ENCODE data around the gene CCDC116. TPM values are rescaled to one million over a fixed set of nuclear protein-coding genes. Genes with fewer than 3 reads are reported as not detected.

Gene CCDC116
- polyA plus RNA-seq, 4 donors, result 0.26 to 0.46 (median 0.38) TPM

- DNase-seq (ENCODE audit: low read depth in 4 of 4, low spot score in 3 of 4), result no peak
These were observed 14.3 kb downstream of the CCDC116 start for GRCh38 chr22:21646608-21647590.

- no peak for DNase-seq (ENCODE audit: low read depth in 4 of 4, low spot score in 3 of 4)
These were observed 17.7 kb downstream of the CCDC116 start for GRCh38 chr22:21650280-21650679.

GRCh38 chr22:21650823-21651520 is 18.4 kb downstream of the CCDC116 start:
- no peak for DNase-seq (ENCODE audit: low read depth in 4 of 4, low spot score in 3 of 4)

DNA sequence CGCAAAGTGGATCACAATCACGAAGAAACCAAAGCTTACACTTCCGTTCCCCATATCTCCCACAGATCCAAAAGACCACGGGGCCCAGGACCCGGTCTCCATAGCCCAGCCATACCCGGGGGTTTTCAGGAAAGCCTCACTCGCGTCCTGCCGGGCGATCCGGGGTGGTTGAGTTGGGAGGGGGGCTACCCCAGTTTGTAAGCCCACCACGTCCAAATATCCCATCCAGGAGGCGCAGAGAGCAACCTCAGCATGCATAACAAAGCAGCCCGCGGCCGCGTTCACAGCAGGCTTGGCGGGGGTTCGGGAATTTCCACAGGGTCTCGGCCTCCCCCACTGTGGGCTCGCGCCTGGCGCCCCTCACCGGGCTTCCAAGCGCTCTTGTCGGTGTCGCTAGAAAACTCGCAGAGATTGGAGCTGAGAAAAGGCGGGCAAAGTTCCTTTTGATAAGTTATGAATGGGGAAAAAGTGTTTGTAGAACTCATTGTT is 19.0 kb downstream of the CCDC116 start:
- no peak for DNase-seq (ENCODE audit: low read depth in 4 of 4, low spot score in 3 of 4)

DNA sequence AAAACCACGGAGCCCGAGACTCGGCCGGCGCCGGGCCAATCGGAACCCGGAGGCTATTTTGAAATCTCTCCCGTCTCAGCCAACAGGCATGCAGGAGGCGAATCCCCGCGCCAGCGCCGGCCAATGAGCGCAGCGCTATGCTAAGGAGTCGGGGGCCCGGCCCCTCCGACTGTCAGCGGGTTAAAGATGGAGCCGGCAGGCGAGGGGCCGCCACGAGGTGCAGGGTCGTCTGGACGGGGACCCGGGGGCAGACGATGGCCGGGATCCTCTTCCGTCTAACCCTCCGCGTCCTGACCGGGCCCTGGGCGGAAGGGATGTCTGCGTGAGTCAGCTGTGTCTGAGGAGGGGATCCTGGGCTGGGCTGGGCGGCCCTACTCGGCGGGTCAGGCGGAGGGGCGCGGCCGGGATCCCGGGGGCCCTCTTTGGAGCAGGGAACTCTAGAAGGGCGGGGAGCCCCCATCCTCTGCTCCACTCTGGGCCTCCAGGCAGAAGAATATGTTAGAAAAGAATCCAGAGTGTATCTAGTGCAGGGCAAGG is 19.5 kb downstream of the CCDC116 start:
- DNase-seq (ENCODE audit: low read depth in 4 of 4, low spot score in 3 of 4), result peak in 1 of 4 donors; percentile 76

- no peak for DNase-seq (ENCODE audit: low read depth in 4 of 4, low spot score in 3 of 4)
These were observed 20.3 kb downstream of the CCDC116 start for GRCh38 chr22:21652547-21653545.

DNA sequence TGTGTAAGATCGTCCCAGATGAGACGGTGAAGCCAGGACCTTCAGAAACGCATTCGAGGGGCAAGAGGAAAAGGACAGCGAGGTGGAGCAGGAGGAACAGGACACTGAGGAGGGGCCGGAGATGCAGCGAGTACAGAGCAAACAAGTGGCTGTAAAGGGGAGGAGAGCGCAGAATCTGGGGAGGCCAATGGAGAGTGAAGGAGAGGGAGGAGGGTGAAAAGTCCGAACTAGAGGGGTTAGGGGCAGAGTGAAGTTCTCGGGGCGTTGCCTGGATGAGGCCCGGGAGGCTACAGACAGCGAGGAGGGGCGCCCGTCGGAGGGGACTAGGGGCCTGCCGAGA is 24.4 kb downstream of the CCDC116 start:
- no peak for DNase-seq (ENCODE audit: low read depth in 4 of 4, low spot score in 3 of 4)

GRCh38 chr22:21657360-21658032 is 24.9 kb downstream of the CCDC116 start:
- no peak for DNase-seq (ENCODE audit: low read depth in 4 of 4, low spot score in 3 of 4)

GRCh38 chr22:21659864-21660525 is 27.4 kb downstream of the CCDC116 start:
- no peak for DNase-seq (ENCODE audit: low read depth in 4 of 4, low spot score in 3 of 4)

DNA sequence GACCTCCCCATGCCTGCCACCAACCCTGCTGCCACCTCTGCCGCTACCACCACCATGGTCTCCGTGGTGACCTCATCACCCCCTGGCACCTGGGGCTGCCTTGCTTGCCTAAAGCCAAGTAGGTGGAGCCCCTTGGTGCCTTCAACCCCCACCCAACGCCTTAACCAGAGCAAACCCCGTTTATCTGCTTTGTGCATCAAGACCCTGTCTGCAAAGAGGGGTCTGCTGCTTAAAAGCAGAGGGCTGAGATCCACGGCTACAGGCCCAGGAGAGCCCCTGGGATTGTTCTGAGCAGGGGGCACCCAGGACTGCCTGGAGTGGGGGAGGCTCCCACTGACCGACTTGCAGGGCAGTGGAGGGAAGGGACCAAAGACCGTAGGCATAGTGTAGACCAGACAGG is 28.3 kb downstream of the CCDC116 start:
- no peak for DNase-seq (ENCODE audit: low read depth in 4 of 4, low spot score in 3 of 4)

- DNase-seq (ENCODE audit: low read depth in 4 of 4, low spot score in 3 of 4), result no peak
These were observed 29.4 kb downstream of the CCDC116 start for GRCh38 chr22:21661991-21662390.

DNA sequence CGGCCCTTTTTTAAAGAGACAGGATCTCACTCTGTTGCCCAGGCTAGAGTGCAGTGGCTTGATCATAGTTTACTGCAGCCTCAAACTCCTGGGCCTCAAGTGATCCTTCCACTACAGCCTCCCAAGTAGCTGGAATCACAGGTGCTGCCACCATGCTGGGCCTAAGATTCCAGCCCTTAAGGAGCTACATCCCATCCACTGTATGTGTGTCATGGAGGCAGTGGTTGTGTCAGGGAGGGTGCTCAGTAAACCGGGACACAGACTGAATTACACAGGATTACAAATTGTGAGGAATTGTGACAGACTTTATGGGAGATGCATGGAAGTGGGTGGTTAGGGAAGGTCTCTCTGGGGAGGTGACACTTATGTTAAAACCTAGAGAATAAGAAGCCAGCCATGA is 31.2 kb downstream of the CCDC116 start:
- no peak for DNase-seq (ENCODE audit: low read depth in 4 of 4, low spot score in 3 of 4)

- DNase-seq (ENCODE audit: low read depth in 4 of 4, low spot score in 3 of 4), result no peak
These were observed 32.7 kb downstream of the CCDC116 start for GRCh38 chr22:21665047-21665851.

- no peak for DNase-seq (ENCODE audit: low read depth in 4 of 4, low spot score in 3 of 4)
These were observed 34.2 kb downstream of the CCDC116 start for GRCh38 chr22:21666786-21667185.

GRCh38 chr22:21669026-21669425 is 36.5 kb downstream of the CCDC116 start:
- DNase-seq (ENCODE audit: low read depth in 4 of 4, low spot score in 3 of 4), result no peak

DNA sequence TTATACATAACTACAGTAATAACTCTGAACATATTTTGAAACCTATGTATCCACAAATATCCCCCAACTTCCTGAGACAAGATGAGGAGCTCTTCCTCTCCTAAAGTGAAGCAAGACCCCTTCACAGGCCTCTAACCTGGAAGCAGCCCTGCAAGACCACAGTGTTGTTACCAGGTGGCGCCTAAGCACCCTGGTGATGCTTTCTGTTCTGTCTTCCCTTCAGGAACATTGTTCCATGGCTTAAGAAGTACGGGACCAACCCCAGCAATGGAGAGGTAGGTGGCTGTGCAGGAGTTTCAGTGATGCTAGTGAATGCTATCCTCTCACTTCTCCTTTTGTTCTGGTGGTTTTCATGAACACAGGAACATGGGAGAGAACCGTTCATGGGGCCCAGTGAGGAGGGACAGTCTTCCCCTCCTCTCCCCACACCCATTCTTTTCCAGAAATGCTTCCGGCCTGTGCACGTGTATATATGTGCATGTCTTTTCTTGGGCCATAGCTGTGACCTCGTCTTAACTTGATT is 39.6 kb downstream of the CCDC116 start:
- DNase-seq (ENCODE audit: low read depth in 4 of 4, low spot score in 3 of 4), result no peak

- no peak for DNase-seq (ENCODE audit: low read depth in 4 of 4, low spot score in 3 of 4)
These were observed 41.2 kb downstream of the CCDC116 start for GRCh38 chr22:21673534-21674321.

Data from left renal pelvis (tissue), 4 donors.